ENCODE measurements around the gene GNB5.

Gene GNB5

GRCh38 chr15:52139599-52140462 lies 51.4 kb downstream of the GNB5 start:
- peak; percentile 60 for DNase-seq

GRCh38 chr15:52137432-52138357 lies 53.5 kb downstream of the GNB5 start:
- no peak for DNase-seq

GRCh38 chr15:52136442-52136980 lies 54.7 kb downstream of the GNB5 start:
- no peak for DNase-seq

- DNase-seq, result no peak
Measured at GRCh38 chr15:52134502-52135144, 56.6 kb downstream of the GNB5 start.

DNA sequence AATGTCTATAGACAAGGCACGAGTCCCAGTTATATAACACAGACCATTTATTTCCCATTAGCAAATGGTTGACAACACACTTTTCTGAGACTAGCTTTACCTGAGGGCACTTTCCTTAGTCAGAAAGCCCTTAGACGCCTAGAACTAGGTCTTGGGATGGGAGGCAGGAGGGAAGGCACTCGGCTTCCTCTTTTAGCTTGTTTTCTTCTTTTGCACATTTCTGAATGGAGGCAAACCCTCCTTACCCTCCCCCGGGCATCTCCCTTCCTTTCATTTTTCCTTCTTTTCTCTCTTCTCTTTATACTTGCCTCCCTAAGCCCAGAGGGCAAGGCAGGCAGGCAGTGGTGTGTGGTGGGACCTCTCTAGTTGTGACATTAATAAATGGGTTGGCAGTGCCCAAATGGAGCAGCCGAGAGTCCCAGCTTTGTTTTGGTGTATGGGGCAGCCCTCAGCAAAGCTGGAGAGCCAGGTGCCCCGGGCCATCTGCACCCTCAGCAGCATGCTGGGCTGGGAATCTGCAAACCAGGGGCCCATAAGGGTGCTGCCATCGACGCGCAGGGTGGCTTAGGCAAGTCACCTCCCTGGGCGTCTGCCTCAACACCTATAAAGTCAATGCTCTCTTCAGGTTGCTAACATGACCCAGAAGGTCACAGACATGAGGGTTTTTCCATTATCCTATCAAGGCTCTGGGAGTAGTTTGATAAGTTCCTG lies 57.5 kb downstream of the GNB5 start:
- DNase-seq, result no peak

DNA sequence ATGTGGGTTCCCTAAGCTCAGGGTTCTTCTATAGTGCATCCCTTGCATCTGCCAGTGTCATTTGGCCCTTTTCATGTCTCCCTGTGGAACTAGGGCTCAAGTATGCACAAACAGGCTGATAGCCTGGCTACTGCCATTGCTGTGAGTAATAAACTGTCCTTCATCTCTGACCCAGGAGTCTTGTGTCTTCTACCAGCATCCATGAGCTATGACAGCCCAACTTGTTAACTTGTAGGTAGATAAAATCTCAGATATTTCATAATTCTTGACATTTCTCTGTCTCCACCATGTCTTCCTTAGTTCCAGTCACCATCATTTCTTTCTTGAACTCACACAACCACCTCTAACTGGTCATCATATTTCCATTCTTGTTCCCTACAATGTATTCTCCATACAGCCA lies 59.1 kb downstream of the GNB5 start:
- no peak for DNase-seq

GRCh38 chr15:52128568-52128967 lies 62.6 kb downstream of the GNB5 start:
- DNase-seq, result no peak

DNA sequence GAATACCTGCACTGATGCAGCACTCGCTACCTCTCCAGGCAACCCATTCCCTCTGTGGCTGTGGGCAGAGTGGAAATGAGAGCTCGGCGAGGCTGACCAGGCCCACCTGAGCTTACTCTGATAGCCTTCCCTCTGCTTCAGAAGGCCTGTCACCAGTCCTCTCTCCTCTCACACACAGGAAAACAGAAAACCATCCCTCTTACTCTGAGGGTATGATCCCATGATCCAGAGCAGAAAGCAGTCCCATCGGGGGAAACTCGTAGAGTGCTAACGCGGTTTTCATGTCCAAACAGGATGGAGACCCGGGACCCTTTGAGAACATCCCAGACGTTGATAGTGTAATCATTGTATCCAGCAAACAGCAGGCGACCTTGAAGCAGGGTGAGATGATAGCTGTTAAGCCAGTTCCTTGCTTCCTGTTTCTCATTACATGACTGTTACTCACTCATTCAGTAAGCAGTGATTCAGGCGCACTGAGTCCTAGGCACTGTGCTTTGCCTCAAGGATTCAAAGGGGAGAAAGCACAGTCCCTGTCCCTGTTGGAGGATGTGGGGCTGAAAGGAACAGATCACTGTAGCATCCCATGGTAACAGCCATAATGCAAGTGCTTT lies 66.8 kb downstream of the GNB5 start:
- DNase-seq, result no peak

DNA sequence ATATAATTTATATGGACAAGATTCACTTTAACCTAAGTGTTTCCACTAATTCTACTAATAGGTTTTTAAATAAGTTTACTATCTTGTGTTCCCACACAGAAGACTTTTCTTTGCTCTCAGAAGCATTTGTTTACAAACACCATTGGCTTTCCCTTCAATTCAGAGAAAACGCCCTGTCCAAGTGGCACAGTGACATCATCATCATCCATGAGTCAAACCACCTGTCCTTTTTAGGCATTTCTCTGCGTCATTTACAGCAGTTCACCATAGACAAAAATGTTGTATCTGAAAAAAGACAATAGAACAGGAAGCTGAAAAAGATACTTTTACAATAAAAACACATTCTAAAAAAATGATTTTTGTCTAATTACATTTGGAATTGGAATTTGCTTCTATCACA lies 69.3 kb downstream of the GNB5 start:
- no peak for DNase-seq

GRCh38 chr15:52121006-52121405 lies 70.2 kb downstream of the GNB5 start:
- no peak for DNase-seq

DNA sequence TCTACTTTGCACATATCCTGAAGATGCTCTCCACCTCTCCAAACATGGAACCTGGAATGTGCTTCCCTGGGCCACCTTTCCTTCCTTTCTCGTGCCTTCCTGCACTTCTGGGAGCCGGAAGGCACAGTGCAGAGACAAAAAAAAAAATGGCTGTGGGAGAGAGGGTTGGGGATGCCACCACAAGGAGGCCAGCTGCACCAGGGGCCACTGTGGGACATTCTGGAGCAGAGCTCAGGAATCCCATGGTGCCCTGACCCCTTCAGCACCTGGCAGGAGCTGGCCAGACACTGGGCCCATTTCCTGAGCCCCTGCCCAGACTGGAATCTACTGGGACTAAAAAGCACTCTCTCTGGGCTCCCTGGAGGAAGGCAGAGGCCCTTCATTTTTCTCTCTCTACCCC lies 70.7 kb downstream of the GNB5 start:
- no peak for DNase-seq

DNA sequence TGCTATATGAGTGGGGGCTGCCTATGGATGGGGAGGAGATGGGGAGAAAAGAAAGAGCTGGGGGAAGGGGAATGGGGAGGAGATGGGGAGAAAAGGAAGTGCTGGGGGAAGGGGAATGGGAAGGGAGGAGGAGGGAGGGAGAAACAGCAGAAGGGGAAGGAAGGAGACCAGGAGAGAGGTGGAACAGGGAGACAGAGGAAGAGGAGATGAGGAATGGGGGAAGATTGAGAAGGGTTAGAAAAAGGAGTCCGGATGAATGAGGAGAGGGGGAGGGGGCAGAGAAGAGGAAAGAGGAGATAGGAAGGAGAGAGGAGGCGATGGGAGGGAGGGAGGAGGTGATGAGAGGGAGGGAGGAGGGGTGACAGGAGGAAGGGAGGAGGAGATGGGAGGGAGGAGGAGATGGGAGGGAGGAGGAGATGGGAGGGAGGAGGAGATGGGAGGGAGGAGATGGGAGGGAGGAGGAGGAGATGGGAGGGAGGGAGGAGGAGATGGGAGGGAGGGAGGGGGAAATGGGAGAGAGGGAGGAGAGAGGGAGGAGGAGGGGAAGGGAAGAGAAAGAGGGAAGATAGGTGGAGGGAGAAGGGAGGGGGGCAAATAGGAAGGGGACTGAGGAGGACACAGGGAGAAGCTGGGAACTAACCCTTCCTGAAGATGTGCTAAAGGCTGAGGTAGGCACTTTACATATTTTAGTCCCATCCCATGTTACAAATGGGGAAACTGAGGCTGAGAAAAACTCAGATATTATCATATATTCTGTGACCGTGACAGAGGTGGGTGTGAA lies 72.0 kb downstream of the GNB5 start:
- DNase-seq, result no peak

- no peak for DNase-seq
Measured at GRCh38 chr15:52117549-52117948, 73.6 kb downstream of the GNB5 start.

GRCh38 chr15:52115598-52116427 lies 75.4 kb downstream of the GNB5 start:
- no peak for DNase-seq

DNA sequence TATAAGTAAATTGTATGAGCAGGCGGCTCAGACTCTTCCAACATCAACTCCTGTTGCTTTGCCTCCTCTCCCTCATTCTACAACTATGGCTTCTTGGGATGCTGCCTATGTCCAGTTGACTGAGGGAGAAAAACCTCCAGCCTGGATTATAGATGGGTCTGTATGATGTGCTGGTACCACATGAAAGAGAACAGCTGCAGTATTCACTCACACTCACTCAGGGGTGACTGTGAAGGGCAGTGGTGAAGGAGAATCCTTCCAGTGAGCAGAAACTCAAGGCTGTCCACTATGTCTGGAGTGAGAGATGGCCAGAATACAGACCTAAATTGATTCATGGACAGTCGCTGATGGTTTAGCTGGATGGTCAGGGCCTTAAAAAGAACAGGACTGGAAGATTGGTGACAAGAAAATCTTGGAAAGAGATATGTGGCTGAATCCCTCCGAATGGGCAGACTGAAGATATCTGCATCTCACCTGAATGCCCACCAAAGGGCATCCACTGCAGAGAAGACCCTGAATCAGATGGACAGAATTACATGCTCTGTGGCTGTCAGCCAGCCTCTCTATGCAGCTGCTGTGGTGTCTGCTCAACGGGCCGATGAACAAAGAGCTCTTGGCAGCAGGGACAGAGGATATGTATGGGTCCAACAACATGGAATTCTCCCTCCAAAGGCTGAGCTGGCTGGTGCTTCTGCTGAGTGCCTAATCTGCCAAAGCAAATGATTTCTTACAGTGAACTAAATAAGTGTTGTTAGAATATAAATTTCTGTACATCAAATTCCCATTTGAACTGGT lies 76.7 kb downstream of the GNB5 start:
- DNase-seq, result no peak

- no peak for DNase-seq
Measured at GRCh38 chr15:52113708-52114107, 77.5 kb downstream of the GNB5 start.

GRCh38 chr15:52113235-52113634 lies 78.0 kb downstream of the GNB5 start:
- no peak for DNase-seq

DNA sequence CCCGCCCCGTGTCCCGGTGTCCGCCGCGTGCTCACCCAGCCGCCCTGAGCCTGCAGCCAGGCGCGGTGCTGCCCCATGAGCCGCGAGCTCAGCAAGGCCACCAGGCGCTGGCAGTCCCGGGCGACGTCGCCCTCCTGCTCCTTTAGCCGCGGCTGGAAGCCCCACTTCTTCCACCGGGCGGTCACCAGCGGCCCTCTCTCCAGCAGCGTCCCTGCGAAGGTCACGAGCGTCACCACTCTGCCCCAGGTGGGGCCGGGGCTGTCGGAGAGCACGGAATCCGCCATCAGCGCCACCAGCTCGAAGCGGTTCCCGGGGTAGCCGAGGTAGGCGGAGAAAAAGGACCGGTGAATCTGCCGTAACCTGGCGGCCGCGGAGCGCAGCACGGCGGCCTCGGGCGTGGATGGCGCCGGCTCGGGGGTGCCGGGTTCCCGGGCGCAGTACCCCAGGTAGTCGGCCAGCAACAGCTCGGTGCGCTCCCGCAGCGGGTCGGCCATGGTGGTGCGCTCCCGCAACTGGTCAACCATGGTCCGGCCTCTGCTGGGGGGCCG lies 78.9 kb downstream of the GNB5 start:
- DNase-seq, result peak; percentile 30

All from activated gamma-delta T cell treated with Interleukin-2 at 50 U/mL for 16 hours (primary cell).